Lower leg skin (tissue), 4 donors: Measurements from ENCODE around the gene ISCA2. TPM values are rescaled to one million over a fixed set of nuclear protein-coding genes. Genes with fewer than 3 reads are reported as not detected.
"Not testable (repeated sequence)": the region's sequence is repeated elsewhere in the genome, so short reads cannot be mapped to it uniquely, and the experiment has no call there.

Experiments used
- DNase-seq, 2 donors: peaks; one replicate each; pipeline ENCODE4 v3.0.0-alpha.2; 2019; ENCODE audit warnings: low spot score in 2 of 2
- H3K4me3 ChIP-seq: fragments of 200-600 bp; sonication (generic); 2 replicates; pipeline ENCODE4 v1.5.1; 2017; ENCODE audit warnings: mild to moderate bottlenecking, low read depth; ENCODE audit not compliant: poor library complexity, severe bottlenecking
- CTCF ChIP-seq, 3 donors: fragments of 450-650 bp; IDR thresholded peaks; one replicate each; pipeline ENCODE4 v1.5.1; 2016; ENCODE audit warnings: antibody characterized with exemption in 3 of 3, mild to moderate bottlenecking in 3 of 3, moderate library complexity in 2 of 3
- POLR2A ChIP-seq, 2 donors: fragments of 450-650 bp; IDR thresholded peaks; one replicate each; pipeline ENCODE4 v1.6.1; 2016 to 2017; ENCODE audit warnings: antibody characterized with exemption in 2 of 2, mild to moderate bottlenecking in 1 of 2, moderate library complexity in 1 of 2
- WGBS, 2 donors: methylation state at CpG; one replicate each; pipeline ENCODE4 v1.1.5; 2018; 5-methylcytosine and 5-hydroxymethylcytosine counted together
- intact Hi-C: fragments of 100-400 bp; cut with DNase I; formaldehyde crosslinking; loops from one replicate; pipeline ENCODE4 v1.15.0; 2023; ENCODE audit warnings: low total_unique reads
- total RNA-seq, 4 donors: library from RNA; depleted of rRNA; stranded (reverse); fragments of >200 nt; gene quantifications; one replicate each; pipeline ENCODE4 v1.1.0, GENCODE V29; 2016

The ISCA2 gene
- 10 to 100 TPM in 3 of 4 donors, 1 to 10 TPM in 1; 4.1 to 14.4 (median 12.4) TPM for total RNA-seq

- intact Hi-C loops: no loop called here
- peak within 1 kb of the TSS; percentile 68 for H3K4me3 ChIP-seq
- WGBS, 2 donors: 0 to 1% methylated on average over 58 to 62 of the region's 73 CpGs
- DNase-seq: peak; percentile 100
- TF ChIP-seq POLR2A (IDR thresholded peaks at IDR 0.05): peak in 1 of 2 donors; percentile 22
- TF ChIP-seq CTCF (IDR thresholded peaks at IDR 0.05): no peak
These were observed at the start of gene ISCA2 for GRCh38 chr14:74493343-74494261. ISCA2 (plus strand) TSS chr14:74493765; CDS start chr14:74493775, 10 bp downstream.

- intact Hi-C loops: no loop called here
- no peak for TF ChIP-seq POLR2A (IDR thresholded peaks at IDR 0.05)
- no peak for TF ChIP-seq CTCF (IDR thresholded peaks at IDR 0.05)
- DNase-seq: peak in 1 of 2 donors; percentile 21
- H3K4me3 ChIP-seq: no peak overlapping the region
- WGBS, 2 donors: 33 to 37% methylated on average over 3 of the region's 3 CpGs
These were observed 48.7 kb upstream of the ISCA2 start for GRCh38 chr14:74444866-74445265.

GRCh38 chr14:74454397-74454796, 39.2 kb upstream of the ISCA2 start:
- 75 to 76% methylated on average over 5 of the region's 5 CpGs for WGBS, 2 donors
- intact Hi-C loops, H3K4me3 ChIP-seq: not testable (repeated sequence)
- peak in 1 of 2 donors; percentile 26 for DNase-seq

- no peak overlapping the region for H3K4me3 ChIP-seq
- no peak for TF ChIP-seq POLR2A (IDR thresholded peaks at IDR 0.05)
- no peak for TF ChIP-seq CTCF (IDR thresholded peaks at IDR 0.05)
- peak in 1 of 2 donors; percentile 36 for DNase-seq
- WGBS, 2 donors: 88 to 89% methylated on average over 17 of the region's 17 CpGs
- intact Hi-C loops: no loop called here
These were observed 36.6 kb upstream of the ISCA2 start for GRCh38 chr14:74456684-74457564.

GRCh38 chr14:74457565-74457895, 36.0 kb upstream of the ISCA2 start:
- TF ChIP-seq CTCF (IDR thresholded peaks at IDR 0.05) (no peak), POLR2A (IDR thresholded peaks at IDR 0.05) (no peak)
- 86 to 88% methylated on average over 4 of the region's 4 CpGs for WGBS, 2 donors
- H3K4me3 ChIP-seq: no peak overlapping the region
- peak in 1 of 2 donors; percentile 6 for DNase-seq
- intact Hi-C loops: no loop called here
